HCT116 (cell line): ENCODE measurements around the gene TAGLN3.

Experiments
- EZH2 ChIP-seq: fragments of 200-600 bp; sonication (generic); IDR thresholded peaks from 2 replicates; pipeline ENCODE4 v1.6.1; 2017; ENCODE audit warnings: antibody characterized with exemption, mixed run types
- TF ChIP-seq, protein P1 (sequence below), 3 experiments: fragments of 200-600 bp in 1 of 3; sonication (generic) in 1 of 3; IDR thresholded peaks in 2 of 3; conservative IDR thresholded peaks in 1 of 3; 2 replicates each; pipeline ENCODE4 v1.5.1; 2012 to 2017; ENCODE audit warnings: low read depth in 2 of 3, low read length in 2 of 3, antibody characterized with exemption in 1 of 3, borderline replicate concordance in 1 of 3, control low read depth in 1 of 3, mild to moderate bottlenecking in 1 of 3, mixed read lengths in 1 of 3, mixed run types in 1 of 3, moderate library complexity in 1 of 3; ENCODE audit not compliant: insufficient read depth in 1 of 3

DNA sequence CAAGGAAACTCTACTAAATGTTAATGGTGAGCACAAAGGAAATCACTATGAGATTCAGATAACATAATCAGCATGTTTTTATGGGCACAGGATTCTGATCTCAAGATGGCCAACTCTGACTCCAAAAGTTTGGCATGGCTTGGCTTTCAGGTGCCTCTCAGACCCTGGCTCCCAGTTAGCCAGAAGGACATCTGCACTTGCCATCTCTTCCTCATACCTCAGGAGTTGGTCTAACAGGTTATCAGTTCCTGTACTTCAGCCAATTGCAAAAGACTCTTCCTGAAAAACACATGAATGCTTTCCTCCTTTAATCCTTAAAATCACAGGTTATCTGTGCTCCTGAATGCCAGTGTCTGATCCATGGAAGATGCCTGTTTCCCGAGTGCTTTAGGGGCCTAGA lies 60.8 kb downstream of the TAGLN3 start:
- no peak for TF ChIP-seq EZH2
- TF ChIP-seq, protein P1, sequence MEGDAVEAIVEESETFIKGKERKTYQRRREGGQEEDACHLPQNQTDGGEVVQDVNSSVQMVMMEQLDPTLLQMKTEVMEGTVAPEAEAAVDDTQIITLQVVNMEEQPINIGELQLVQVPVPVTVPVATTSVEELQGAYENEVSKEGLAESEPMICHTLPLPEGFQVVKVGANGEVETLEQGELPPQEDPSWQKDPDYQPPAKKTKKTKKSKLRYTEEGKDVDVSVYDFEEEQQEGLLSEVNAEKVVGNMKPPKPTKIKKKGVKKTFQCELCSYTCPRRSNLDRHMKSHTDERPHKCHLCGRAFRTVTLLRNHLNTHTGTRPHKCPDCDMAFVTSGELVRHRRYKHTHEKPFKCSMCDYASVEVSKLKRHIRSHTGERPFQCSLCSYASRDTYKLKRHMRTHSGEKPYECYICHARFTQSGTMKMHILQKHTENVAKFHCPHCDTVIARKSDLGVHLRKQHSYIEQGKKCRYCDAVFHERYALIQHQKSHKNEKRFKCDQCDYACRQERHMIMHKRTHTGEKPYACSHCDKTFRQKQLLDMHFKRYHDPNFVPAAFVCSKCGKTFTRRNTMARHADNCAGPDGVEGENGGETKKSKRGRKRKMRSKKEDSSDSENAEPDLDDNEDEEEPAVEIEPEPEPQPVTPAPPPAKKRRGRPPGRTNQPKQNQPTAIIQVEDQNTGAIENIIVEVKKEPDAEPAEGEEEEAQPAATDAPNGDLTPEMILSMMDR (IDR thresholded peaks at IDR 0.05 in 2 of 3, conservative IDR thresholded peaks at IDR 0.05 in 1 of 3; ENCODE audit: borderline replicate concordance in 1 of 3, insufficient read depth in 1 of 3, low read depth in 2 of 3, low read length in 2 of 3): no peak
